H1 (cell line): ENCODE measurements around the gene RGL1. TPM values are rescaled to one million over a fixed set of nuclear protein-coding genes. Genes with fewer than 3 reads are reported as not detected.

Experiments used
- CTCF ChIA-PET: fragments of 300-600 bp; sonication (Branson Sonifier 250); formaldehyde crosslinking; loops from one replicate; lab custom pipeline; 2021; ENCODE audit not compliant: partially characterized antibody; lab: Charles Lee
- POLR2A ChIA-PET: fragments of 300-600 bp; sonication (Branson Sonifier 250); formaldehyde crosslinking; loops from one replicate; lab custom pipeline; 2021; ENCODE audit warnings: inconsistent platforms; ENCODE audit not compliant: partially characterized antibody; lab: Charles Lee
- DNase-seq, 2 experiments: peaks; one replicate each; pipeline versions ENCODE4 v3.0.0 to v3.0.0-alpha.2; 2010 to 2022; ENCODE audit warnings: low spot score in 2 of 2, low read depth in 1 of 2, mixed read lengths in 1 of 2
- FAIRE-seq: peaks from 2 replicates; lab custom pipeline; 2011; peaks lifted over from hg19 to GRCh38; lab: Jason Lieb, UNC
- H2AFZ ChIP-seq: 2 replicates; pipeline ENCODE4 v1.8.1; 2012; ENCODE audit warnings: low read length, inconsistent platforms
- H2AK5ac ChIP-seq: 2 replicates; pipeline ENCODE4 v1.6.1; 2013; ENCODE audit warnings: low read depth, low read length
- H2BK120ac ChIP-seq: replicated peaks from 2 replicates; pipeline ENCODE3; 2013; ENCODE audit warnings: low read depth, low read length, inconsistent platforms
- H2BK12ac ChIP-seq: 2 replicates; pipeline ENCODE4 v1.6.1; 2013; ENCODE audit warnings: low read depth, low read length
- H2BK15ac ChIP-seq: 2 replicates; pipeline ENCODE4 v1.6.1; 2013; ENCODE audit warnings: low read length
- H2BK20ac ChIP-seq: 2 replicates; pipeline ENCODE4 v1.6.1; 2013; ENCODE audit warnings: low read length
- H2BK5ac ChIP-seq: 2 replicates; pipeline ENCODE4 v1.6.1; 2013; ENCODE audit warnings: low read depth, low read length
- H3K14ac ChIP-seq: 2 replicates; pipeline ENCODE4 v1.6.1; 2013; ENCODE audit warnings: inconsistent platforms; ENCODE audit not compliant: insufficient read length
- H3K18ac ChIP-seq: 2 replicates; pipeline ENCODE4 v1.6.1; 2013; ENCODE audit warnings: low read length; ENCODE audit errors: extremely low read depth
- H3K23ac ChIP-seq: 2 replicates; pipeline ENCODE4 v1.6.1; 2013; ENCODE audit warnings: inconsistent platforms; ENCODE audit not compliant: insufficient read length
- H3K23me2 ChIP-seq: 2 replicates; pipeline ENCODE4 v1.6.1; 2013; ENCODE audit warnings: low read depth, low read length
- H3K27ac ChIP-seq: 2 replicates; pipeline ENCODE4 v1.6.1; 2011; ENCODE audit warnings: low read depth, low read length, inconsistent platforms
- H3K27me3 ChIP-seq, 4 experiments: replicated peaks in 1 of 4; 1 replicate in 1 of 4; 2 replicates in 3 of 4; pipeline versions ENCODE4 v1.6.1 to v1.8.1; 2011 to 2013; ENCODE audit warnings: low read length in 3 of 4, mild to moderate bottlenecking in 3 of 4, inconsistent platforms in 2 of 4, mixed read lengths in 2 of 4, moderate library complexity in 1 of 4; ENCODE audit not compliant: control insufficient read depth in 3 of 4, insufficient read depth in 3 of 4; ENCODE audit errors: extremely low read depth in 1 of 4
- H3K36me3 ChIP-seq, 4 experiments: 2 replicates each; pipeline versions ENCODE4 v1.6.1 to v1.8.1; 2011 to 2013; ENCODE audit warnings: mild to moderate bottlenecking in 4 of 4, low read length in 3 of 4, moderate library complexity in 2 of 4, control low read depth in 1 of 4, inconsistent platforms in 1 of 4; ENCODE audit not compliant: insufficient read depth in 4 of 4, control insufficient read depth in 2 of 4
- H3K4ac ChIP-seq: replicated peaks from 2 replicates; pipeline ENCODE3; 2013; ENCODE audit warnings: low read length, low read depth, mixed read lengths, inconsistent platforms; ENCODE audit not compliant: insufficient read length
- H3K4me1 ChIP-seq, 4 experiments: replicated peaks in 1 of 4; 1 replicate in 1 of 4; 2 replicates in 3 of 4; pipeline versions ENCODE4 v1.6.1 to v1.8.1; 2011 to 2013; ENCODE audit warnings: low read length in 3 of 4, inconsistent platforms in 2 of 4, mixed read lengths in 1 of 4; ENCODE audit not compliant: insufficient read depth in 4 of 4, control insufficient read depth in 3 of 4
- H3K4me2 ChIP-seq, 2 experiments: 2 replicates each; pipeline versions ENCODE4 v1.6.1 to v1.8.1; 2011 to 2013; ENCODE audit warnings: low read depth in 2 of 2, low read length in 2 of 2, control low read depth in 1 of 2, inconsistent platforms in 1 of 2, mild to moderate bottlenecking in 1 of 2; ENCODE audit not compliant: insufficient read depth in 1 of 2
- H3K4me3 ChIP-seq, 4 experiments: fragments of 200-600, 300-600 bp in 1 of 4; sonication (generic), shearing (Covaris generic), sonication (Bioruptor Twin) in 1 of 4; 2 replicates each; pipeline versions ENCODE4 v1.5.1 to v1.8.1; 2011 to 2016; ENCODE audit warnings: low read length in 4 of 4, low read depth in 3 of 4, control low read depth in 2 of 4, inconsistent platforms in 2 of 4, mild to moderate bottlenecking in 2 of 4, mixed read lengths in 1 of 4, moderate library complexity in 1 of 4; ENCODE audit not compliant: insufficient read depth in 2 of 4; ENCODE audit errors: extremely low read depth in 1 of 4
- H3K56ac ChIP-seq: replicated peaks from 2 replicates; pipeline ENCODE3; 2013; ENCODE audit warnings: low read depth, mild to moderate bottlenecking, mixed read lengths, low read length, inconsistent platforms; ENCODE audit not compliant: insufficient read length
- H3K79me1 ChIP-seq: 2 replicates; pipeline ENCODE4 v1.6.1; 2013; ENCODE audit warnings: low read depth, low read length, control low read depth
- H3K79me2 ChIP-seq, 2 experiments: 2 replicates each; pipeline versions ENCODE4 v1.6.1 to v1.8.1; 2012 to 2013; ENCODE audit warnings: low read length in 2 of 2, mild to moderate bottlenecking in 2 of 2, inconsistent platforms in 1 of 2; ENCODE audit not compliant: insufficient read depth in 2 of 2, control insufficient read depth in 1 of 2
- H3K9ac ChIP-seq, 4 experiments: replicated peaks in 1 of 4; 1 replicate in 1 of 4; 2 replicates in 3 of 4; pipeline versions ENCODE4 v1.6.1 to v1.8.1; 2011 to 2013; ENCODE audit warnings: low read depth in 3 of 4, low read length in 3 of 4, control low read depth in 2 of 4, mild to moderate bottlenecking in 2 of 4, moderate library complexity in 2 of 4, inconsistent platforms in 1 of 4; ENCODE audit errors: extremely low read depth in 1 of 4
- H3K9me3 ChIP-seq, 2 experiments: 2 replicates each; pipeline versions ENCODE4 v1.6.1 to v1.8.1; 2012 to 2013; ENCODE audit warnings: mild to moderate bottlenecking in 2 of 2, moderate library complexity in 2 of 2, control low read depth in 1 of 2, inconsistent platforms in 1 of 2, low read depth in 1 of 2, low read length in 1 of 2, mixed read lengths in 1 of 2; ENCODE audit not compliant: insufficient read depth in 2 of 2
- H4K20me1 ChIP-seq, 2 experiments: replicated peaks in 1 of 2; 2 replicates each; pipeline versions ENCODE3 to v1.8.1; 2011 to 2013; ENCODE audit warnings: inconsistent platforms in 2 of 2, low read length in 2 of 2, mild to moderate bottlenecking in 1 of 2; ENCODE audit not compliant: insufficient read depth in 2 of 2, control insufficient read depth in 1 of 2
- H4K5ac ChIP-seq: 2 replicates; pipeline ENCODE4 v1.6.1; 2013; ENCODE audit warnings: low read length, low read depth, mixed read lengths, inconsistent platforms; ENCODE audit not compliant: insufficient read length
- H4K8ac ChIP-seq: 2 replicates; pipeline ENCODE4 v1.8.0; 2013; ENCODE audit warnings: mild to moderate bottlenecking, moderate library complexity, low read length, inconsistent platforms; ENCODE audit not compliant: insufficient read depth; ENCODE audit errors: extremely low read depth
- H4K91ac ChIP-seq: replicated peaks from 2 replicates; pipeline ENCODE3; 2013; ENCODE audit warnings: low read length, mixed read lengths, inconsistent platforms; ENCODE audit not compliant: insufficient read length
- JUND ChIP-seq: IDR thresholded peaks from 2 replicates; pipeline ENCODE4 v1.6.1; 2011; ENCODE audit warnings: mild to moderate bottlenecking, improper control_type of control experiment, low read length
- YY1 ChIP-seq: IDR thresholded peaks from 2 replicates; pipeline ENCODE4 v1.6.1; 2011; ENCODE audit warnings: low read depth, mild to moderate bottlenecking, low read length
- WGBS, 2 experiments: shearing (Covaris generic) in 1 of 2; methylation state at CpG; one replicate each; pipeline versions ENCODE4 v1.1.6 to v1.1.7; 2013 to 2015; ENCODE audit warnings: low lambda C conversion rate in 2 of 2, mixed read lengths in 2 of 2, inconsistent platforms in 1 of 2, low coverage in 1 of 2, missing lambda C conversion rate in 1 of 2; ENCODE audit not compliant: insufficient replicate concordance in 2 of 2, insufficient coverage in 1 of 2, insufficient read length in 1 of 2; ENCODE audit errors: extremely low coverage in 1 of 2, missing lambda C conversion rate in 1 of 2; 5-methylcytosine and 5-hydroxymethylcytosine counted together
- polyA plus RNA-seq, 7 experiments: library from polyadenylated mRNA; depleted of rRNA in 3 of 7; stranded (reverse) in 5 of 7; unstranded in 2 of 7; fragments of >200 nt in 5 of 7; fragments of 200-250 nt in 2 of 7; gene quantifications; 1 replicate in 5 of 7; 2 replicates in 1 of 7; 4 replicates in 1 of 7; pipeline versions ENCODE4 v1.2.1 to v1.2.3, GENCODE V29; 2011 to 2013; ENCODE audit warnings: missing spikeins in 2 of 7, mixed read lengths in 2 of 7
- total RNA-seq: library from RNA; stranded (reverse); fragmentation: NEBNext Ultra II Directional; extraction: Animal tissue kit (Norgen Biotek cat#: 25700); gene quantifications from 2 replicates; pipeline ENCODE4 v1.2.1, GENCODE V29; 2021

The RGL1 gene
- total and polyA plus RNA-seq, 2 of the 8 experiments (the other 6 are each of a cell fraction or from before 2014, with no cell fraction given) = 0.98 to 2.4 TPM

DNA sequence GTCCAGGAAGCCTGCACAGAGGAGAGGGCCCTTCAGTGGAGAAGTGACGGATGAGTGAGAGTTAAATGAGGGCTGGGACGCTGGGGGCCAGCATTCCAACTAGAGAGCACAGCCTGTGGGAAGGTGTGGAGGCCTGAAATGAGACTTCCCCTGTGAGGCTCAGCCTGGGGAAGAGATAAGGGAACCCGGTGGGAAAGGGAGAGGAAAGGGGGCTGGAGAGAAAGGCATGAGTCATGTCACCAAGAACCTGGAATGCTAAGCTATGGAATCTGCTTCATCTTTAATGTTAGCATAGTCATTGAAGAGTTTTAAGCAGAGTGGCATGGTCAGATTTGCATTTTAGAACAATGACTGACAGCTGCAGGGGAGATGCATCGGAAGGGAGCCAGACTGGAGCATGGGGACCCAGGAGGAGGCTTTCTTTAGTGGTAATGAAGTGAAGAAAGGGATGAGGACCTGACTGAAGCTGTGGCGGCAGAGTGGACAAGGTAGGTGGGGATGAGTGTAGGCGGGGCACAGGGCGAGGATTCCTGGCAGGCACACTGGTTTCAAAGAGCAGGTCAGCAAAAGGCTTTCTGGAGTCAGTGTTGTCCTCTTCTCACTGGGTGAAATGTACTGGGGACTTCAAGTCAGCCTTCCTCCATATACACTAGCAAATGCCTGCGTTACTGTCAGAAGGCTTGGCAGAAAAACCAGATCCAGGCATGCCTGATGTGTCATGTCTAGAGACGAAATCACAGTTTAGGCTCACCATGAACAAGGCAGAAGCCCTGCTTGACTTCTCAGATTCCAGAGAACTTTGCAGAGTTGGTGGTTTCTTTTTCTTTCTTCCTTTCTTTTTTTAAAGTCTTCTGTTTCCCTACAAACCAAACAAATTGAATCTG is 8.0 kb downstream of the RGL1 start:
- ChIA-PET POLR2A (no interaction called here), CTCF (interaction anchor here (0.8 to 0.9 kb wide), 2 partner anchors 10 kb away, joined by 3 read pairs; no protein-coding TSS in a partner anchor)
- WGBS, 2 experiments = 65% methylated on average over 9 of the region's 9 CpGs; no CpG with 5 or more reads in 1 of the 2 experiments
- peak; percentile 75; the same call in 1 of the 2 replicates for TF ChIP-seq JUND
- TF ChIP-seq YY1 = no peak

More for the DNA sequence above, 8.0 kb downstream of the RGL1 start:
- Histone ChIP-seq H4K20me1 (no peaks in the 10 kb centered on the region), H3K27ac (no peak overlapping the region), H3K9me3 (no peaks in the 10 kb centered on the region), H4K5ac (no peak overlapping the region), H3K18ac (no peak overlapping the region), H2BK120ac (no peak overlapping the region), H2AK5ac (no peak overlapping the region), H3K23ac (no peak overlapping the region), H2BK20ac (no peak overlapping the region), H2AFZ (no peak overlapping the region), H3K79me2 (no peaks in the 10 kb centered on the region), H3K4me3 (no peak overlapping the region), H3K27me3 (no peaks in the 10 kb centered on the region), H4K8ac (no peak overlapping the region), H3K14ac (no peak overlapping the region), H3K9ac (no peak overlapping the region), H2BK12ac (peak overlapping the region; percentile 54; the same call in 1 of the 2 replicates), H3K4me1 (peaks cover 0 to 8% (median 1%) of the 10 kb centered on the region in 4 experiments; a peak in 2 of 7 replicates), H3K23me2 (no peaks in the 10 kb centered on the region), H4K91ac (no peak overlapping the region), H2BK15ac (no peak overlapping the region), H2BK5ac (no peak overlapping the region), H3K36me3 (no peaks in the 10 kb centered on the region), H3K4me2 (peak overlapping the region in 1 of 2 experiments; percentile 13; a peak in 1 of 4 replicates), H3K56ac (no peak overlapping the region), H3K79me1 (no peaks in the 10 kb centered on the region), H3K4ac (no peak overlapping the region)
- FAIRE-seq (no peak), DNase-seq (no peak)
